Colonic mucosa (tissue), 4 donors: Measurements from ENCODE around the gene DMKN. TPM values are rescaled to one million over a fixed set of nuclear protein-coding genes. Genes with fewer than 3 reads are reported as not detected.
A peak's percentile ranks its signal among the peaks of the same experiment; 100 is the strongest.

Source experiments
- DNase-seq: peaks from one replicate; pipeline ENCODE4 v3.0.0-alpha.2; 2020
- H3K27ac ChIP-seq: fragments of 200-600 bp; one replicate; pipeline ENCODE4 v1.8.0; 2021
- H3K27me3 ChIP-seq: fragments of 200-600 bp; one replicate; pipeline ENCODE4 v1.8.0; 2021
- H3K36me3 ChIP-seq: fragments of 200-600 bp; one replicate; pipeline ENCODE4 v1.8.0; 2021
- H3K4me1 ChIP-seq: fragments of 200-600 bp; one replicate; pipeline ENCODE4 v1.8.0; 2021; ENCODE audit warnings: mild to moderate bottlenecking
- H3K4me3 ChIP-seq: fragments of 200-600 bp; one replicate; pipeline ENCODE4 v1.8.0; 2021
- H3K9ac ChIP-seq, 2 donors: one replicate each; pipeline ENCODE4 v1.7.0; 2013; ENCODE audit warnings: control low read depth in 2 of 2, low read depth in 2 of 2, low read length in 2 of 2
- H3K9me3 ChIP-seq: fragments of 200-600 bp; one replicate; pipeline ENCODE4 v1.8.0; 2021
- intact Hi-C: fragments of 100-400 bp; cut with DNase I; formaldehyde crosslinking; loops from one replicate; pipeline ENCODE4 v1.14.1; 2022
- total RNA-seq, 2 donors: library from RNA; stranded (reverse); fragmentation: NEBNext Ultra II Directional in 1 of 2; extraction: Animal tissue kit (Norgen Biotek cat#: 25700) in 1 of 2; gene quantifications; one replicate each; pipeline ENCODE4 v1.2.1, GENCODE V29; 2021
- TF ChIP-seq, protein P1 (sequence below): fragments of 200-600 bp; IDR thresholded peaks from one replicate; pipeline ENCODE4 v1.8.0; 2022; ENCODE audit warnings: antibody characterized with exemption, mild to moderate bottlenecking
- donor health status: healthy.
- donor health status: DM: no; HTN: no; CAD: no.
- donor health status: DM: no; HTN: no; CAD: no.

Gene DMKN
- total RNA-seq, 2 donors from 2014 or later: 12.8 to 14.6 TPM

DNA sequence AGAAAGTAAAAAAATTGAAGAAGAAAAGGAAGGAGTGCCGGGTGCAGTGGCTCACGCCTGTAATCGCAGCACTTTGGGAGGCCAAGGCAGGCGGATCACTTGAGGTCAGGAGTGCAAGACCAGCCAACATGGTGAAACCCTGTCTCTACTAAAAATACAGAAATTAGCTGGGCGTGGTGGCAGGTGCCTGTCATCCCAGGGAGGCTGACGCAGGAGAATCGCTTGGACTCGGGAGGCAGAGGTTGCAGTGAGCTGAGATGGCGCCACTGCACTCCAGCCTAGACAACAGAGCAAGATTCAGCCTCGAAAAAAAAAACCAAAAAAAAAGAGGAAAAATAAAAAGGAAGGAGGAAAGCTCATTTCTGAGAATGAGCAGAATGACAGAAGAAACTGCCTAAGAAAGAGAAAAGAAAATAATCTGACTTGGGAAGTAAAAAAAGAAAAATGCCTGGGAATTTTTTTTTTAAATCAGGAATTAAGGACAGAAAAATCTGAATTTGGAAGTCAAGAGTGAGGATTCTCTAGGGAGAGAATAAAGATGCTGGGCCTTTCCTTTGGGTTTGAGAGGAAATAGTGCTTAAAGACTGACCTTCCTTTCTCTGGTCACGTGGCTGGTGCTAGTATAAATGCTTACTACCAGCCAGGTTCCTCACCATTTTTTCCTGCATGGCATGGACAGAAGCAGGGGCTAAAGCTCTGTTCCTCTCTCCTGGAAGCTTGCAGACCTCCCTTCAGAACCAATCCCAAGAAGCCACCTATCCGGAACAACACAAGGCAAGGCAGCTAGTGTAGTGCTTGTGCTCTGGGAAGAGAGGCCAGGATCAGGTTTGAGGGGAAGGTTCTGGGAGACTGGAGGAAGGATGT lies 65.6 kb downstream of the DMKN start, which contains the start of gene FFAR2:
TSS of gene FFAR2 (plus strand) at position 652 of the 864 bp plus-strand sequence. CDS start 1,458 bp downstream, outside the sequence.
- Histone ChIP-seq H3K27me3 (peaks cover 3% of the 10 kb centered on the region), H3K9ac (peak within 1 kb of the TSS in 1 of 2 donors; percentile 50), H3K9me3 (no peaks in the 10 kb centered on the region), H3K4me3 (no peak within 1 kb of the TSS), H3K36me3 (no peaks in the 10 kb centered on the region), H3K4me1 (no peaks in the 10 kb centered on the region), H3K27ac (peak within 1 kb of the TSS; percentile 29)
- no peak for DNase-seq
- TF ChIP-seq, protein P1, sequence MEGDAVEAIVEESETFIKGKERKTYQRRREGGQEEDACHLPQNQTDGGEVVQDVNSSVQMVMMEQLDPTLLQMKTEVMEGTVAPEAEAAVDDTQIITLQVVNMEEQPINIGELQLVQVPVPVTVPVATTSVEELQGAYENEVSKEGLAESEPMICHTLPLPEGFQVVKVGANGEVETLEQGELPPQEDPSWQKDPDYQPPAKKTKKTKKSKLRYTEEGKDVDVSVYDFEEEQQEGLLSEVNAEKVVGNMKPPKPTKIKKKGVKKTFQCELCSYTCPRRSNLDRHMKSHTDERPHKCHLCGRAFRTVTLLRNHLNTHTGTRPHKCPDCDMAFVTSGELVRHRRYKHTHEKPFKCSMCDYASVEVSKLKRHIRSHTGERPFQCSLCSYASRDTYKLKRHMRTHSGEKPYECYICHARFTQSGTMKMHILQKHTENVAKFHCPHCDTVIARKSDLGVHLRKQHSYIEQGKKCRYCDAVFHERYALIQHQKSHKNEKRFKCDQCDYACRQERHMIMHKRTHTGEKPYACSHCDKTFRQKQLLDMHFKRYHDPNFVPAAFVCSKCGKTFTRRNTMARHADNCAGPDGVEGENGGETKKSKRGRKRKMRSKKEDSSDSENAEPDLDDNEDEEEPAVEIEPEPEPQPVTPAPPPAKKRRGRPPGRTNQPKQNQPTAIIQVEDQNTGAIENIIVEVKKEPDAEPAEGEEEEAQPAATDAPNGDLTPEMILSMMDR: no peak
- intact Hi-C loops: no loop called here

Other genes with a start within 250 kb of the DMKN start
- 100 to 1,000 TPM in 1 of 2 donors, 10 to 100 TPM in 1; 86.5 to 108 TPM for gene USF2, start 244.7 kb downstream of the DMKN start, total RNA-seq
- not detected for gene HAMP, start 231.1 kb downstream of the DMKN start, total RNA-seq
- gene MAG, start 221.5 kb downstream of the DMKN start, total RNA-seq: not detected
- gene CD22, start 184.5 kb downstream of the DMKN start, total RNA-seq: 1 to 10 TPM; 1.6 to 3.0 TPM
- not detected for gene FFAR1, start 165.7 kb downstream of the DMKN start, total RNA-seq
- gene FFAR3, start 155.2 kb downstream of the DMKN start, total RNA-seq: under 1 TPM in 1 of 2 donors, not detected in 1; 0.27 TPM
- gene GPR42, start 142.6 kb downstream of the DMKN start, total RNA-seq: not detected
- gene FFAR2, start 65.4 kb downstream of the DMKN start, total RNA-seq: under 1 TPM; 0.22 to 0.82 TPM
- not detected for gene KRTDAP, start 23.2 kb downstream of the DMKN start, total RNA-seq
- not detected for gene SBSN, start 14.7 kb upstream of the DMKN start, total RNA-seq
- not detected for gene GAPDHS, start 19.8 kb upstream of the DMKN start, total RNA-seq
- gene TMEM147, start 32.0 kb upstream of the DMKN start, total RNA-seq: 100 to 1,000 TPM in 1 of 2 donors, 10 to 100 TPM in 1; 49.6 to 114 TPM
- not detected for gene ATP4A, start 50.0 kb upstream of the DMKN start, total RNA-seq
- not detected for gene PMIS2, start 72.5 kb upstream of the DMKN start, total RNA-seq
- 10 to 100 TPM in 1 of 2 donors, 1 to 10 TPM in 1; 5.0 to 17.0 TPM for gene HAUS5, start 99.1 kb upstream of the DMKN start, total RNA-seq
- gene RBM42, start 115.4 kb upstream of the DMKN start, total RNA-seq: 100 to 1,000 TPM in 1 of 2 donors, 10 to 100 TPM in 1; 73.5 to 117 TPM
- gene ETV2, start 128.1 kb upstream of the DMKN start, total RNA-seq: 1 to 10 TPM; 1.4 to 1.9 TPM
- 100 to 1,000 TPM; 761 to 820 TPM for gene COX6B1, start 134.7 kb upstream of the DMKN start, total RNA-seq
- gene UPK1A, start 152.9 kb upstream of the DMKN start, total RNA-seq: not detected
- under 1 TPM in 1 of 2 donors, not detected in 1; 0.32 TPM for gene ZBTB32, start 190.9 kb upstream of the DMKN start, total RNA-seq
- 10 to 100 TPM; 32.1 to 46.9 TPM for gene KMT2B, start 204.4 kb upstream of the DMKN start, total RNA-seq
- 1 to 10 TPM; 5.4 to 6.9 TPM for gene IGFLR1, start 228.8 kb upstream of the DMKN start, total RNA-seq
- 10 to 100 TPM; 14.9 to 18.7 TPM for gene U2AF1L4, start 231.8 kb upstream of the DMKN start, total RNA-seq
- 10 to 100 TPM; 73.8 to 87.4 TPM for gene PSENEN, start 232.0 kb upstream of the DMKN start, total RNA-seq
- 1 to 10 TPM; 5.1 to 7.5 TPM for gene LIN37, start 234.9 kb upstream of the DMKN start, total RNA-seq
- 10 to 100 TPM in 1 of 2 donors, 1 to 10 TPM in 1; 6.3 to 23.6 TPM for gene HSPB6, start 243.4 kb upstream of the DMKN start, total RNA-seq
- gene PROSER3, start 244.5 kb upstream of the DMKN start, total RNA-seq: 10 to 100 TPM; 17.1 to 26.9 TPM